HepG2 (cell line): ENCODE results near the gene NBL1. TPM values are rescaled to one million over a fixed set of nuclear protein-coding genes. Genes with fewer than 3 reads are reported as not detected.

Experiments
- ATAC-seq: fragments of 200-7000 bp; cut with Tn5 transposase; 3 replicates; pipeline ENCODE4 v1.9.1; 2020; ENCODE audit warnings: mild to moderate bottlenecking, moderate library complexity
- BruUV-seq: library from RNA; stranded (reverse); fragments of 400-500 nt; replicated peaks from 2 replicates; lab custom pipeline; 2021; lab: Mats Ljungman, UMichigan
- CTCF ChIA-PET: fragments of 300-600 bp; formaldehyde crosslinking; extraction: SDS; loops from one replicate; lab custom pipeline; 2021; ENCODE audit warnings: low total read pairs, inconsistent platforms, low intra/inter-chr PET ratio; lab: Yijun Ruan, JAX
- POLR2A ChIA-PET: fragments of 350-600 bp; sonication (Branson Sonifier 250); formaldehyde crosslinking; loops from one replicate; lab custom pipeline; 2020; ENCODE audit warnings: antibody characterized with exemption, inconsistent platforms; lab: Yijun Ruan, JAX
- DNase-seq: peaks from one replicate; pipeline ENCODE4 v3.0.0-alpha.2; 2015; ENCODE audit warnings: low spot score
- FAIRE-seq: peaks from 3 replicates; lab custom pipeline; 2011; peaks lifted over from hg19 to GRCh38; lab: Jason Lieb, UNC
- H2AFZ ChIP-seq: one replicate; pipeline ENCODE4 v1.6.1; 2011; ENCODE audit warnings: low read length, inconsistent platforms
- H3K27ac ChIP-seq: fragments of 300-600 bp; 3 replicates; pipeline ENCODE4 v1.8.0; 2011; ENCODE audit warnings: mixed run types, mild to moderate bottlenecking, mixed read lengths, low read length, inconsistent platforms; ENCODE audit not compliant: insufficient read depth; ENCODE audit errors: extremely low read length
- H3K27me3 ChIP-seq, 2 experiments: fragments of 200-600 bp in 1 of 2; 2 replicates in 1 of 2; 3 replicates in 1 of 2; pipeline versions ENCODE4 v1.6.0 to v1.8.0; 2011; ENCODE audit warnings: low read length in 2 of 2, mild to moderate bottlenecking in 2 of 2, moderate library complexity in 2 of 2, inconsistent platforms in 1 of 2; ENCODE audit not compliant: insufficient read depth in 2 of 2, control insufficient read depth in 1 of 2
- H3K36me3 ChIP-seq, 2 experiments: fragments of 200-600 bp in 1 of 2; replicated peaks in 1 of 2; 2 replicates in 1 of 2; 3 replicates in 1 of 2; pipeline versions ENCODE4 v1.5.1 to v1.8.0; 2011; ENCODE audit warnings: low read length in 2 of 2, inconsistent platforms in 1 of 2; ENCODE audit not compliant: insufficient read depth in 2 of 2, control insufficient read depth in 1 of 2
- H3K4me1 ChIP-seq: 2 replicates; pipeline ENCODE4 v1.5.1; 2012; ENCODE audit warnings: low read length, inconsistent platforms; ENCODE audit not compliant: insufficient read depth
- H3K4me2 ChIP-seq: 2 replicates; pipeline ENCODE4 v1.6.0; 2011; ENCODE audit warnings: low read depth, low read length, inconsistent platforms
- H3K4me3 ChIP-seq, 3 experiments: fragments of 200-600 bp in 1 of 3; sonication (generic), shearing (Covaris generic) in 1 of 3; replicated peaks in 1 of 3; 2 replicates each; pipeline ENCODE4 v1.5.1; 2011 to 2016; ENCODE audit warnings: low read length in 3 of 3, inconsistent platforms in 2 of 3, low read depth in 2 of 3, mild to moderate bottlenecking in 2 of 3, control low read depth in 1 of 3, mixed read lengths in 1 of 3; ENCODE audit not compliant: insufficient read depth in 1 of 3
- H3K79me2 ChIP-seq: one replicate; pipeline ENCODE4 v1.6.1; 2011; ENCODE audit warnings: low read length, inconsistent platforms; ENCODE audit not compliant: insufficient read depth
- H3K9ac ChIP-seq: 2 replicates; pipeline ENCODE4 v1.6.0; 2011; ENCODE audit warnings: mild to moderate bottlenecking, low read depth, low read length, inconsistent platforms; ENCODE audit not compliant: insufficient read depth
- H3K9me3 ChIP-seq: 2 replicates; pipeline ENCODE4 v1.5.1; 2012; ENCODE audit warnings: mild to moderate bottlenecking, low read length
- H4K20me1 ChIP-seq: 2 replicates; pipeline ENCODE4 v1.6.0; 2011; ENCODE audit warnings: inconsistent platforms, mild to moderate bottlenecking, low read length, moderate library complexity; ENCODE audit not compliant: insufficient read depth
- HIVEP1 ChIP-seq: sonication (generic); formaldehyde crosslinking; IDR thresholded peaks from 2 replicates; pipeline ENCODE4 v1.4.0; 2020; ENCODE audit warnings: mild to moderate bottlenecking, missing genetic modification reagents
- MBD4 ChIP-seq: IDR thresholded peaks from 2 replicates; pipeline ENCODE4 v1.6.1; 2012; ENCODE audit warnings: low read length, inconsistent platforms, borderline replicate concordance
- MLLT10 ChIP-seq: sonication (generic); formaldehyde crosslinking; IDR thresholded peaks from 2 replicates; pipeline ENCODE4 v1.4.0; 2020; ENCODE audit warnings: missing genetic modification reagents
- RBM39 ChIP-seq: fragments of 200-400 bp; formaldehyde crosslinking; IDR thresholded peaks from one replicate; pipeline ENCODE4 v1.6.1; 2018; ENCODE audit warnings: antibody characterized with exemption, mild to moderate bottlenecking, low read depth, low read length; ENCODE audit not compliant: poor library complexity, severe bottlenecking
- SIX4 ChIP-seq: sonication (generic); formaldehyde crosslinking; IDR thresholded peaks from 2 replicates; pipeline ENCODE4 v1.4.0; 2020; ENCODE audit warnings: missing genetic modification reagents
- ZNF30 ChIP-seq: sonication (generic); formaldehyde crosslinking; IDR thresholded peaks from 2 replicates; pipeline ENCODE4 v1.5.0; 2020; ENCODE audit warnings: mild to moderate bottlenecking, missing genetic modification reagents
- ZNF639 ChIP-seq: conservative IDR thresholded peaks from 2 replicates; pipeline ENCODE4 v1.6.1; 2018; ENCODE audit warnings: missing genetic modification reagents
- whole genome bisulfite sequencing: methylation state at CpG from one replicate; pipeline ENCODE4 v1.1.6; 2017; ENCODE audit warnings: low lambda C conversion rate; 5-methylcytosine and 5-hydroxymethylcytosine counted together
- in situ Hi-C: cut with HindIII; loops from 2 replicates; pipeline ENCODE4 v1.10.0; 2017; ENCODE audit warnings: low pct_unique_long_range_greater_than_20kb; ENCODE audit not compliant: extremely low pct_ligation_motif_present
- intact Hi-C: fragments of 100-400 bp; cut with micrococcal nuclease; formaldehyde crosslinking; loops from one replicate; pipeline ENCODE4 v1.10.0; 2022; ENCODE audit not compliant: unreplicated experiment
- polyA plus RNA-seq, 8 experiments: library from polyadenylated mRNA; depleted of rRNA in 3 of 8; stranded (reverse) in 7 of 8; unstranded in 1 of 8; fragments of >200 nt; fragmentation: Illumina TruSeq in 4 of 8; extraction: Trizol in 4 of 8; gene quantifications; 2 replicates each; pipeline versions ENCODE4 v1.2.1 to v1.2.3, GENCODE V29; 2011 to 2016; ENCODE audit warnings: low read depth in 4 of 8, missing spikeins in 1 of 8, mixed read lengths in 1 of 8; ENCODE audit not compliant: insufficient read depth in 1 of 8
- total RNA-seq, 5 experiments: library from RNA; depleted of rRNA; stranded (reverse); fragments of >200 nt; fragmentation: Illumina TruSeq; extraction: Trizol; gene quantifications; 2 replicates each; pipeline ENCODE4 v1.2.3, GENCODE V29; 2016; ENCODE audit warnings: low read depth in 1 of 5

NBL1 gene
- total and polyA plus RNA-seq, 2 of the 13 experiments (the other 11 are each of a cell fraction or from before 2014, with no cell fraction given): 2.7 to 13.8 TPM

GRCh38 chr1:19605967-19606366, 38.1 kb upstream of the NBL1 start:
- BruUV-seq: no TSS peak
- Histone ChIP-seq H3K27ac (no peak overlapping the region), H3K4me3 (no peak overlapping the region), H3K27me3 (no peaks in the 10 kb centered on the region), H3K9ac (no peak overlapping the region), H3K4me2 (no peak overlapping the region), H3K4me1 (peaks cover 32% of the 10 kb centered on the region), H4K20me1 (no peaks in the 10 kb centered on the region), H3K36me3 (peaks cover 2 to 15% of the 10 kb centered on the region in 2 experiments; a peak in 3 of 5 replicates), H3K79me2 (peaks cover 76% of the 10 kb centered on the region), H2AFZ (no peak overlapping the region), H3K9me3 (no peaks in the 10 kb centered on the region)
- no peak for FAIRE-seq
- intact Hi-C loops: no loop called here
- ATAC-seq: no peak
- DNase-seq: no peak
- TF ChIP-seq ZNF639 (CRISPR knock-in tag) (no peak), HIVEP1 (CRISPR knock-in tag) (no peak), MLLT10 (CRISPR knock-in tag) (no peak), SIX4 (CRISPR knock-in tag) (no peak), ZNF30 (CRISPR knock-in tag) (no peak), MBD4 (no peak), RBM39 (no peak)
- WGBS: 97% methylated on average over 1 of the region's 1 CpG
- in situ Hi-C loops: no loop called here
- ChIA-PET POLR2A (interaction anchor here (1.6 kb wide), 1 partner anchor 9 kb away, joined by 4 read pairs; a partner anchor contains a TSS), CTCF (no interaction called here)
